Activated T-helper 17 cell treated with anti-CD3 and anti-CD28 coated beads, Interleukin-2, amount 50 U/mL, for 72 hours (primary cell): Measurements from ENCODE around the gene CCDC73. TPM values are rescaled to one million over a fixed set of nuclear protein-coding genes. Genes with fewer than 3 reads are reported as not detected.
"Not testable (repeated sequence)": the region's sequence is repeated elsewhere in the genome, so short reads cannot be mapped to it uniquely, and the experiment has no call there.

ENCODE experiments used
- ATAC-seq: fragments of 150-1000 bp; cut with Tn5 transposase; replicated peaks from 2 replicates; pipeline ENCODE4 v1.10.0; 2021; ENCODE audit warnings: mild to moderate bottlenecking, moderate library complexity
- H3K27ac Mint-ChIP-seq: one replicate; pipeline ENCODE4 v1.8.0; 2022; ENCODE audit warnings: mixed read lengths
- H3K27me3 Mint-ChIP-seq: one replicate; pipeline ENCODE4 v1.8.0; 2022; ENCODE audit warnings: mixed read lengths
- H3K36me3 Mint-ChIP-seq: one replicate; pipeline ENCODE4 v1.8.0; 2022; ENCODE audit warnings: low read depth, mild to moderate bottlenecking, mixed read lengths
- H3K4me1 Mint-ChIP-seq: one replicate; pipeline ENCODE4 v1.8.0; 2022; ENCODE audit warnings: mixed read lengths
- H3K4me3 Mint-ChIP-seq: one replicate; pipeline ENCODE4 v1.8.0; 2022; ENCODE audit warnings: mild to moderate bottlenecking, mixed read lengths
- H3K9me3 Mint-ChIP-seq: one replicate; pipeline ENCODE4 v1.8.0; 2022; ENCODE audit warnings: mixed read lengths
- total RNA-seq, 2 donors: library from RNA; stranded (reverse); gene quantifications; one replicate each; pipeline ENCODE4 v1.2.3, GENCODE V29; 2022

Gene CCDC73
- total RNA-seq, result under 1 TPM in 1 of 2 donors, not detected in 1; 0.09 TPM

- H3K36me3 Mint-ChIP-seq, result no peaks in the 10 kb centered on the region
- H3K4me3 Mint-ChIP-seq, result no peak within 1 kb of the TSS
- no peaks in the 10 kb centered on the region for H3K4me1 Mint-ChIP-seq
- no peak for ATAC-seq
- peaks cover 15% of the 10 kb centered on the region for H3K27me3 Mint-ChIP-seq
- H3K27ac Mint-ChIP-seq, result no peak within 1 kb of the TSS
- H3K9me3 Mint-ChIP-seq, result no peaks in the 10 kb centered on the region
Observed at GRCh38 chr11:32794439-32794838, at the start of gene CCDC73. CCDC73 (minus strand) TSS chr11:32794662; CDS start chr11:32760243, 34,419 bp downstream.

- Mint-ChIP-seq H3K9me3 (no peaks in the 10 kb centered on the region), H3K27ac (no peak overlapping the region), H3K36me3 (no peaks in the 10 kb centered on the region), H3K4me3 (no peak overlapping the region), H3K27me3 (peaks cover 12% of the 10 kb centered on the region), H3K4me1 (no peaks in the 10 kb centered on the region)
- ATAC-seq, result no peak
Observed at GRCh38 chr11:32843544-32843943, 49.1 kb upstream of the CCDC73 start.

- ATAC-seq, result no peak
- Mint-ChIP-seq H3K36me3 (no peaks in the 10 kb centered on the region), H3K4me3 (no peak overlapping the region), H3K4me1 (no peaks in the 10 kb centered on the region), H3K27me3 (peaks cover 5% of the 10 kb centered on the region), H3K27ac (no peak overlapping the region), H3K9me3 (no peaks in the 10 kb centered on the region)
Observed at GRCh38 chr11:32840587-32840986, 46.1 kb upstream of the CCDC73 start.

- no peaks in the 10 kb centered on the region for H3K4me1 Mint-ChIP-seq
- H3K36me3 Mint-ChIP-seq, result no peaks in the 10 kb centered on the region
- H3K9me3 Mint-ChIP-seq, result no peaks in the 10 kb centered on the region
- H3K27me3 Mint-ChIP-seq, result peaks cover 5% of the 10 kb centered on the region
- H3K4me3 Mint-ChIP-seq, result no peak overlapping the region
- no peak overlapping the region for H3K27ac Mint-ChIP-seq
- no peak for ATAC-seq
Observed at GRCh38 chr11:32839308-32839707, 44.8 kb upstream of the CCDC73 start.

- Mint-ChIP-seq H3K4me3 (no peak overlapping the region), H3K9me3 (no peaks in the 10 kb centered on the region), H3K36me3 (no peaks in the 10 kb centered on the region), H3K4me1 (no peaks in the 10 kb centered on the region), H3K27me3 (peaks cover 5% of the 10 kb centered on the region), H3K27ac (no peak overlapping the region)
- no peak for ATAC-seq
Observed at GRCh38 chr11:32838505-32839274, 44.2 kb upstream of the CCDC73 start.

GRCh38 chr11:32836946-32837345, 42.5 kb upstream of the CCDC73 start:
- H3K4me1 Mint-ChIP-seq, result no peaks in the 10 kb centered on the region
- H3K27ac Mint-ChIP-seq, result no peak overlapping the region
- no peaks in the 10 kb centered on the region for H3K9me3 Mint-ChIP-seq
- no peaks in the 10 kb centered on the region for H3K36me3 Mint-ChIP-seq
- H3K4me3 Mint-ChIP-seq, result no peak overlapping the region
- no peak for ATAC-seq
- H3K27me3 Mint-ChIP-seq, result peaks cover 14% of the 10 kb centered on the region

GRCh38 chr11:32833921-32834320, 39.5 kb upstream of the CCDC73 start:
- Mint-ChIP-seq H3K27ac (no peak overlapping the region), H3K4me1 (peaks cover 4% of the 10 kb centered on the region), H3K4me3 (no peak overlapping the region), H3K27me3 (peaks cover 25% of the 10 kb centered on the region), H3K36me3 (no peaks in the 10 kb centered on the region), H3K9me3 (no peaks in the 10 kb centered on the region)
- ATAC-seq, result no peak

- Mint-ChIP-seq H3K4me1 (peaks cover 4% of the 10 kb centered on the region), H3K4me3 (peak overlapping the region; percentile 84), H3K36me3 (no peaks in the 10 kb centered on the region), H3K9me3 (no peaks in the 10 kb centered on the region), H3K27me3 (peaks cover 31% of the 10 kb centered on the region), H3K27ac (no peak overlapping the region)
- ATAC-seq, result no peak
Observed at GRCh38 chr11:32831221-32831620, 36.8 kb upstream of the CCDC73 start.

- no peak for ATAC-seq
- Mint-ChIP-seq H3K27me3 (peaks cover 31% of the 10 kb centered on the region), H3K27ac (no peak overlapping the region), H3K36me3 (no peaks in the 10 kb centered on the region), H3K4me3 (peak overlapping the region; percentile 84), H3K4me1 (peaks cover 4% of the 10 kb centered on the region), H3K9me3 (no peaks in the 10 kb centered on the region)
Observed at GRCh38 chr11:32830796-32831195, 36.3 kb upstream of the CCDC73 start.

GRCh38 chr11:32830413-32830738, 35.9 kb upstream of the CCDC73 start:
- Mint-ChIP-seq H3K9me3 (no peaks in the 10 kb centered on the region), H3K4me3 (peak overlapping the region; percentile 84), H3K27ac (no peak overlapping the region), H3K36me3 (no peaks in the 10 kb centered on the region), H3K4me1 (peaks cover 4% of the 10 kb centered on the region), H3K27me3 (peaks cover 31% of the 10 kb centered on the region)
- no peak for ATAC-seq

GRCh38 chr11:32829680-32830412, 35.4 kb upstream of the CCDC73 start, which contains the start of gene PRRG4:
PRRG4 (plus strand) TSS chr11:32829927; CDS start chr11:32830530, 603 bp downstream.
- no peaks in the 10 kb centered on the region for H3K36me3 Mint-ChIP-seq
- H3K4me3 Mint-ChIP-seq, result peak within 1 kb of the TSS; percentile 84
- peaks cover 4% of the 10 kb centered on the region for H3K4me1 Mint-ChIP-seq
- H3K27ac Mint-ChIP-seq, result peak within 1 kb of the TSS; percentile 77
- ATAC-seq, result peak; percentile 86
- H3K27me3 Mint-ChIP-seq, result peaks cover 31% of the 10 kb centered on the region
- no peaks in the 10 kb centered on the region for H3K9me3 Mint-ChIP-seq

- peaks cover 4% of the 10 kb centered on the region for H3K4me1 Mint-ChIP-seq
- no peaks in the 10 kb centered on the region for H3K36me3 Mint-ChIP-seq
- peak overlapping the region; percentile 77 for H3K27ac Mint-ChIP-seq
- peaks cover 31% of the 10 kb centered on the region for H3K27me3 Mint-ChIP-seq
- ATAC-seq, result peak; percentile 37
- peak overlapping the region; percentile 84 for H3K4me3 Mint-ChIP-seq
- no peaks in the 10 kb centered on the region for H3K9me3 Mint-ChIP-seq
Observed at GRCh38 chr11:32829157-32829679, 34.8 kb upstream of the CCDC73 start.

GRCh38 chr11:32827276-32827675, 32.8 kb upstream of the CCDC73 start:
- Mint-ChIP-seq H3K9me3 (no peaks in the 10 kb centered on the region), H3K4me1 (peaks cover 4% of the 10 kb centered on the region), H3K36me3 (no peaks in the 10 kb centered on the region), H3K4me3 (no peak overlapping the region), H3K27me3 (peaks cover 32% of the 10 kb centered on the region), H3K27ac (no peak overlapping the region)
- ATAC-seq, result no peak

GRCh38 chr11:32826113-32826512, 31.7 kb upstream of the CCDC73 start:
- H3K36me3 Mint-ChIP-seq, result no peaks in the 10 kb centered on the region
- H3K9me3 Mint-ChIP-seq, result no peaks in the 10 kb centered on the region
- peaks cover 30% of the 10 kb centered on the region for H3K27me3 Mint-ChIP-seq
- no peak overlapping the region for H3K27ac Mint-ChIP-seq
- H3K4me1 Mint-ChIP-seq, result peaks cover 9% of the 10 kb centered on the region
- no peak overlapping the region for H3K4me3 Mint-ChIP-seq
- ATAC-seq, result no peak

- peaks cover 14% of the 10 kb centered on the region for H3K27me3 Mint-ChIP-seq
- not testable (repeated sequence) for H3K9me3 Mint-ChIP-seq, H3K27ac Mint-ChIP-seq, ATAC-seq, H3K4me3 Mint-ChIP-seq, H3K36me3 Mint-ChIP-seq, H3K4me1 Mint-ChIP-seq
Observed at GRCh38 chr11:32823617-32824016, 29.2 kb upstream of the CCDC73 start.
